HEK293T (cell line): Measurements from ENCODE around the gene FAM227A.
A peak's percentile ranks its signal among the peaks of the same experiment; 100 is the strongest.

Experiments used
- CTCF ChIA-PET: fragments of 350-600 bp; formaldehyde crosslinking; extraction: SDS; loops from one replicate; lab custom pipeline; 2021; ENCODE audit warnings: antibody characterized with exemption, inconsistent platforms; lab: Yijun Ruan, JAX
- POLR2A ChIA-PET: fragments of 350-600 bp; formaldehyde crosslinking; extraction: SDS; loops from one replicate; lab custom pipeline; 2020; ENCODE audit warnings: antibody characterized with exemption, inconsistent platforms; lab: Yijun Ruan, JAX
- DNase-seq: peaks from one replicate; pipeline ENCODE4 v3.0.0; 2012; ENCODE audit warnings: mixed read lengths; ENCODE audit errors: extremely low spot score
- ARNT ChIP-seq: fragments of 450-650 bp; IDR thresholded peaks from 2 replicates; pipeline ENCODE4 v1.6.1; 2017; ENCODE audit warnings: mild to moderate bottlenecking
- BHLHE40 ChIP-seq: fragments of 450-650 bp; IDR thresholded peaks from 2 replicates; pipeline ENCODE4 v1.6.1; 2016; ENCODE audit warnings: mild to moderate bottlenecking, moderate library complexity, borderline replicate concordance
- CTBP1 ChIP-seq: fragments of 450-650 bp; IDR thresholded peaks from 2 replicates; pipeline ENCODE4 v1.6.1; 2016; ENCODE audit warnings: borderline replicate concordance
- ELF4 ChIP-seq: fragments of 450-650 bp; IDR thresholded peaks from 2 replicates; pipeline ENCODE4 v1.6.1; 2017; ENCODE audit warnings: antibody characterized with exemption
- FOXA1 ChIP-seq: fragments of 450-650 bp; IDR thresholded peaks from 2 replicates; pipeline ENCODE4 v1.6.1; 2016; ENCODE audit warnings: mild to moderate bottlenecking
- FOXK2 ChIP-seq: fragments of 450-650 bp; IDR thresholded peaks from 2 replicates; pipeline ENCODE4 v1.6.1; 2016; ENCODE audit warnings: mild to moderate bottlenecking
- FOXM1 ChIP-seq: fragments of 450-650 bp; IDR thresholded peaks from 2 replicates; pipeline ENCODE4 v1.6.1; 2017; ENCODE audit warnings: mild to moderate bottlenecking, borderline replicate concordance
- HDGF ChIP-seq: fragments of 450-650 bp; IDR thresholded peaks from 2 replicates; pipeline ENCODE4 v1.6.1; 2017; ENCODE audit warnings: antibody characterized with exemption, borderline replicate concordance
- L3MBTL2 ChIP-seq: fragments of 450-650 bp; conservative IDR thresholded peaks from 2 replicates; pipeline ENCODE4 v1.6.1; 2016; ENCODE audit warnings: mild to moderate bottlenecking
- LEF1 ChIP-seq: fragments of 450-650 bp; IDR thresholded peaks from 2 replicates; pipeline ENCODE4 v1.6.1; 2017; ENCODE audit warnings: mild to moderate bottlenecking, borderline replicate concordance
- NFRKB ChIP-seq: fragments of 450-650 bp; IDR thresholded peaks from 2 replicates; pipeline ENCODE4 v1.6.1; 2016; ENCODE audit warnings: mild to moderate bottlenecking, moderate library complexity
- PKNOX1 ChIP-seq: fragments of 450-650 bp; IDR thresholded peaks from 2 replicates; pipeline ENCODE4 v1.6.1; 2016
- SP1 ChIP-seq: fragments of 450-650 bp; IDR thresholded peaks from 2 replicates; pipeline ENCODE4 v1.6.1; 2017
- SUZ12 ChIP-seq: fragments of 450-650 bp; IDR thresholded peaks from 2 replicates; pipeline ENCODE4 v1.6.1; 2016; ENCODE audit warnings: mild to moderate bottlenecking
- TARDBP ChIP-seq: fragments of 450-650 bp; IDR thresholded peaks from 2 replicates; pipeline ENCODE4 v1.6.1; 2016
- ZNF384 ChIP-seq: fragments of 450-650 bp; IDR thresholded peaks from 2 replicates; pipeline ENCODE4 v1.6.1; 2016

The FAM227A gene

GRCh38 chr22:38641476-38642040 lies 14.6 kb downstream of the FAM227A start:
- TF ChIP-seq ZNF384 (no peak), PKNOX1 (no peak), ARNT (no peak), NFRKB (no peak), FOXA1 (no peak), LEF1 (no peak), CTBP1 (no peak), SUZ12 (no peak), FOXK2 (no peak), TARDBP (no peak), FOXM1 (no peak), HDGF (no peak), L3MBTL2 (no peak)
- DNase-seq = no peak
- POLR2A ChIA-PET = no interaction called here
- CTCF ChIA-PET = interaction anchor here (0.6 kb wide), 1 partner anchor 358 kb away, joined by 5 read pairs; no protein-coding TSS in a partner anchor

- peak; percentile 5 for DNase-seq
- ChIA-PET CTCF (interaction anchor here (0.6 kb wide), 1 partner anchor 12 kb away, joined by 3 read pairs; no protein-coding TSS in a partner anchor), POLR2A (interaction anchor here (1.0 kb wide), 1 partner anchor 43 kb away, joined by 4 read pairs; the partner anchor contains the start of gene TOMM22)
- TF ChIP-seq CTBP1 (no peak), SUZ12 (no peak), ZNF384 (no peak), HDGF (no peak), FOXM1 (no peak), FOXK2 (no peak), LEF1 (no peak), ARNT (no peak), ELF4 (no peak), BHLHE40 (no peak), FOXA1 (no peak), TARDBP (no peak), L3MBTL2 (no peak), SP1 (no peak)
Measured at GRCh38 chr22:38638728-38639127, 17.5 kb downstream of the FAM227A start.

GRCh38 chr22:38638216-38638615 lies 18.0 kb downstream of the FAM227A start:
- ChIA-PET CTCF (interaction anchor here (0.6 kb wide), 1 partner anchor 12 kb away, joined by 3 read pairs; no protein-coding TSS in a partner anchor), POLR2A (interaction anchor here (1.0 kb wide), 1 partner anchor 43 kb away, joined by 4 read pairs; the partner anchor contains the start of gene TOMM22)
- TF ChIP-seq SP1 = no peak
- TF ChIP-seq ARNT = no peak
- no peak for TF ChIP-seq CTBP1
- no peak for TF ChIP-seq PKNOX1
- TF ChIP-seq FOXM1 = no peak
- TF ChIP-seq FOXA1 = no peak
- no peak for TF ChIP-seq ZNF384
- peak; percentile 4 for DNase-seq

GRCh38 chr22:38632528-38632927 lies 23.7 kb downstream of the FAM227A start:
- ChIA-PET POLR2A (no interaction called here), CTCF (no interaction called here)
- no peak for TF ChIP-seq HDGF
- TF ChIP-seq CTBP1 = no peak
- TF ChIP-seq LEF1 = no peak
- no peak for TF ChIP-seq SUZ12
- TF ChIP-seq PKNOX1 = no peak
- TF ChIP-seq NFRKB = no peak
- TF ChIP-seq FOXM1 = no peak
- TF ChIP-seq BHLHE40 = no peak
- no peak for TF ChIP-seq ZNF384
- TF ChIP-seq TARDBP = no peak
- TF ChIP-seq ELF4 = no peak
- no peak for TF ChIP-seq FOXA1
- no peak for TF ChIP-seq FOXK2
- TF ChIP-seq L3MBTL2 = no peak
- no peak for TF ChIP-seq ARNT
- no peak for TF ChIP-seq SP1
- DNase-seq = no peak

- DNase-seq = no peak
- CTCF ChIA-PET = no interaction called here
- TF ChIP-seq ELF4 = no peak
- no peak for TF ChIP-seq BHLHE40
- no peak for TF ChIP-seq SP1
- no peak for TF ChIP-seq HDGF
- TF ChIP-seq ARNT = no peak
- TF ChIP-seq TARDBP = no peak
- no peak for TF ChIP-seq SUZ12
- no peak for TF ChIP-seq ZNF384
- TF ChIP-seq FOXK2 = no peak
- TF ChIP-seq NFRKB = no peak
- no peak for TF ChIP-seq LEF1
- TF ChIP-seq L3MBTL2 = no peak
- TF ChIP-seq CTBP1 = no peak
- no peak for TF ChIP-seq FOXA1
- TF ChIP-seq FOXM1 = no peak
- no peak for TF ChIP-seq PKNOX1
- POLR2A ChIA-PET = no interaction called here
Measured at GRCh38 chr22:38631724-38632123, 24.5 kb downstream of the FAM227A start.
